Suprapubic skin (tissue), 4 donors: ENCODE data around the gene NEDD9. TPM values are rescaled to one million over a fixed set of nuclear protein-coding genes. Genes with fewer than 3 reads are reported as not detected.

Source experiments
- DNase-seq, 2 donors: peaks; one replicate each; pipeline ENCODE4 v3.0.0-alpha.2; 2019; ENCODE audit warnings: low spot score in 2 of 2
- H3K27ac ChIP-seq: fragments of 200-600 bp; sonication (generic); one replicate; pipeline ENCODE4 v1.5.1; 2019
- H3K27me3 ChIP-seq: fragments of 200-600 bp; sonication (generic); one replicate; pipeline ENCODE4 v1.5.1; 2019
- H3K36me3 ChIP-seq: fragments of 200-600 bp; sonication (generic); one replicate; pipeline ENCODE4 v1.5.1; 2019
- H3K4me1 ChIP-seq: fragments of 200-600 bp; sonication (generic); one replicate; pipeline ENCODE4 v1.5.1; 2019
- H3K4me3 ChIP-seq: fragments of 200-600 bp; sonication (generic); one replicate; pipeline ENCODE4 v1.5.1; 2019; ENCODE audit warnings: mild to moderate bottlenecking
- H3K9me3 ChIP-seq: fragments of 200-600 bp; sonication (generic); one replicate; pipeline ENCODE4 v1.5.1; 2019
- CTCF ChIP-seq, 2 donors: fragments of 200-600 bp in 1 of 2; fragments of 450-650 bp in 1 of 2; sonication (generic) in 1 of 2; IDR thresholded peaks; one replicate each; pipeline ENCODE4 v1.5.1; 2016 to 2019; ENCODE audit warnings: antibody characterized with exemption in 2 of 2, mild to moderate bottlenecking in 1 of 2, moderate library complexity in 1 of 2
- EP300 ChIP-seq: sonication (generic); formaldehyde crosslinking; IDR thresholded peaks from one replicate; pipeline ENCODE4 v1.6.1; 2017; ENCODE audit warnings: antibody characterized with exemption
- POLR2A ChIP-seq, 2 donors: fragments of 450-650 bp; IDR thresholded peaks; one replicate each; pipeline ENCODE4 v1.6.1; 2017; ENCODE audit warnings: antibody characterized with exemption in 2 of 2, mild to moderate bottlenecking in 2 of 2, moderate library complexity in 2 of 2
- POLR2AphosphoS5 ChIP-seq, 3 donors: sonication (generic); formaldehyde crosslinking; IDR thresholded peaks; one replicate each; pipeline ENCODE4 v1.6.1; 2017; ENCODE audit warnings: antibody characterized with exemption in 3 of 3
- WGBS: methylation state at CpG from one replicate; pipeline ENCODE4 v1.1.5; 2018; 5-methylcytosine and 5-hydroxymethylcytosine counted together
- total RNA-seq, 4 donors: library from RNA; depleted of rRNA; stranded (reverse); fragments of >200 nt; gene quantifications; one replicate each; pipeline ENCODE4 v1.1.0, GENCODE V29; 2016

The NEDD9 gene
- total RNA-seq, 4 donors from 2014 or later, result 18.3 to 29.8 (median 22.4) TPM

GRCh38 chr6:11277275-11278206 is 45.1 kb upstream of the NEDD9 start:
- H3K27me3 ChIP-seq, result no peaks in the 10 kb centered on the region
- H3K9me3 ChIP-seq, result no peaks in the 10 kb centered on the region
- H3K4me3 ChIP-seq, result no peak overlapping the region
- 78% methylated on average over 14 of the region's 14 CpGs for WGBS
- no peak for DNase-seq
- no peaks in the 10 kb centered on the region for H3K36me3 ChIP-seq
- H3K27ac ChIP-seq, result no peak overlapping the region
- TF ChIP-seq POLR2AphosphoS5 (IDR thresholded peaks at IDR 0.05), result no peak
- TF ChIP-seq CTCF (IDR thresholded peaks at IDR 0.05), result no peak
- no peak for TF ChIP-seq POLR2A (IDR thresholded peaks at IDR 0.05)
- no peak for TF ChIP-seq EP300
- H3K4me1 ChIP-seq, result peaks cover 9% of the 10 kb centered on the region

GRCh38 chr6:11276911-11277274 is 44.4 kb upstream of the NEDD9 start:
- WGBS, result 68% methylated on average over 4 of the region's 4 CpGs
- Histone ChIP-seq H3K4me3 (no peak overlapping the region), H3K36me3 (no peaks in the 10 kb centered on the region), H3K27ac (no peak overlapping the region), H3K4me1 (peaks cover 9% of the 10 kb centered on the region), H3K27me3 (no peaks in the 10 kb centered on the region), H3K9me3 (no peaks in the 10 kb centered on the region)
- TF ChIP-seq POLR2AphosphoS5 (IDR thresholded peaks at IDR 0.05) (no peak), CTCF (IDR thresholded peaks at IDR 0.05) (no peak), POLR2A (IDR thresholded peaks at IDR 0.05) (no peak)
- DNase-seq, result no peak

GRCh38 chr6:11276228-11276627 is 43.8 kb upstream of the NEDD9 start:
- DNase-seq, result no peak
- no peaks in the 10 kb centered on the region for H3K36me3 ChIP-seq
- WGBS, result 92% methylated on average over 8 of the region's 8 CpGs
- no peak overlapping the region for H3K4me3 ChIP-seq
- TF ChIP-seq POLR2AphosphoS5 (IDR thresholded peaks at IDR 0.05) (no peak), EP300 (no peak), POLR2A (IDR thresholded peaks at IDR 0.05) (no peak), CTCF (IDR thresholded peaks at IDR 0.05) (no peak)
- no peaks in the 10 kb centered on the region for H3K9me3 ChIP-seq
- H3K27me3 ChIP-seq, result no peaks in the 10 kb centered on the region
- H3K4me1 ChIP-seq, result peaks cover 9% of the 10 kb centered on the region
- no peak overlapping the region for H3K27ac ChIP-seq

- Histone ChIP-seq H3K4me3 (no peak overlapping the region), H3K36me3 (no peaks in the 10 kb centered on the region), H3K4me1 (peaks cover 9% of the 10 kb centered on the region), H3K27ac (no peak overlapping the region), H3K27me3 (no peaks in the 10 kb centered on the region), H3K9me3 (no peaks in the 10 kb centered on the region)
- WGBS, result 56% methylated on average over 4 of the region's 4 CpGs
- TF ChIP-seq POLR2AphosphoS5 (IDR thresholded peaks at IDR 0.05) (no peak), POLR2A (IDR thresholded peaks at IDR 0.05) (no peak), CTCF (IDR thresholded peaks at IDR 0.05) (no peak), EP300 (no peak)
- DNase-seq, result no peak
These were observed 43.1 kb upstream of the NEDD9 start for GRCh38 chr6:11275598-11275997.

- DNase-seq, result no peak
- TF ChIP-seq EP300, result no peak
- no peak for TF ChIP-seq POLR2AphosphoS5 (IDR thresholded peaks at IDR 0.05)
- TF ChIP-seq CTCF (IDR thresholded peaks at IDR 0.05), result no peak
- TF ChIP-seq POLR2A (IDR thresholded peaks at IDR 0.05), result no peak
- Histone ChIP-seq H3K4me1 (peaks cover 9% of the 10 kb centered on the region), H3K36me3 (no peaks in the 10 kb centered on the region), H3K4me3 (no peak overlapping the region), H3K27me3 (no peaks in the 10 kb centered on the region), H3K27ac (no peak overlapping the region), H3K9me3 (no peaks in the 10 kb centered on the region)
- 93% methylated on average over 19 of the region's 19 CpGs for WGBS
These were observed 41.1 kb upstream of the NEDD9 start for GRCh38 chr6:11273406-11274065.
